Stimulated activated effector memory CD8-positive, alpha-beta T cell treated with anti-CD3 and anti-CD28 coated beads, Interleukin-12 subunit alpha, Interleukin-12 subunit beta, amount 100 ng/mL, for 72 hours (primary cell): ENCODE measurements around the gene TBX18.

Experiments used
- ATAC-seq: fragments of 150-1000 bp; cut with Tn5 transposase; 2 replicates; pipeline ENCODE4 v1.10.0; 2021
- DNase-seq, 2 donors: peaks; one replicate each; pipeline ENCODE4 v3.0.0; 2021 to 2022; ENCODE audit warnings: low spot score in 2 of 2
- H3K27ac Mint-ChIP-seq: one replicate; pipeline ENCODE4 v1.8.0; 2022; ENCODE audit warnings: mild to moderate bottlenecking, mixed read lengths
- H3K36me3 Mint-ChIP-seq: one replicate; pipeline ENCODE4 v1.8.0; 2022; ENCODE audit warnings: mild to moderate bottlenecking, mixed read lengths
- H3K4me1 Mint-ChIP-seq: one replicate; pipeline ENCODE4 v1.8.0; 2022; ENCODE audit warnings: mixed read lengths
- H3K4me3 Mint-ChIP-seq: one replicate; pipeline ENCODE4 v1.8.0; 2022; ENCODE audit warnings: mild to moderate bottlenecking, mixed read lengths
- H3K9me3 Mint-ChIP-seq: one replicate; pipeline ENCODE4 v1.8.0; 2022; ENCODE audit warnings: mixed read lengths

The TBX18 gene

DNA sequence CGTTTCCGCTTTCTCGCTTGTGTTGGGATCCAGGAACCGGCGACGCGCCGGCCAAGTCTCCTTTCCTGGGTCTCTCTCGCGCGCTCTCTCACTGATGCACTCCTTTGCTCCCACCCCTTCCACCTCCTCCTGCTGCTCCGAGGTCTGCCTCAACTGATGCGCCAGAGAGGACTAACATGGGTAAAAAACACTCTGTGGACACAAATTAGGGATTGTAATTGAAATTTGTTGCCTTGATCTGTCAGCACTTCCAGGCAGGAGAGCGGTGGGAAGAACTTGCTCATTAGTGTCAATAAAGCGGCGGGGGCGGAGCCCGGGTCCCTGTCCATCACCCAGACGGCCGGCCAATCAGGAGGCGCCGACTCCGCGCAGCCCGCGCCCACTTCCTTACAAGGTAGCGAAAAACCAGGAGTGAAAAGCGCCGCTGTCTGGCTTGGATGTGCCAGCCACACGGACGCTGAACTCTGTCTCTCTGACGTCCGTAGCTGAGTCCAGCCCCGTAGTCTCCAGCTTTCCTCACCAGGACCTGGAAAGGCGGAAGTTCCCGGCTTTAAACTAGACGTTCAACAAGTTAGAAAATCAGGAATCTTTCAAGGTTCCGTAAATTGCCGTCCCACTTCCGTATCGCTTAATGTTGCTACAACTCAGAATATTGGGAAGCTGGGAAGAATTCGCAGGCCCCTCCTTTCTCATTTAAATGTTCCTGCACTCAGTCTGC lies at the start of gene TBX18:
TSS of gene TBX18 (minus strand) at position 267 of the 718 bp plus-strand sequence. CDS start 417 bp downstream, outside the sequence.
- peak; percentile 31 for ATAC-seq

DNA sequence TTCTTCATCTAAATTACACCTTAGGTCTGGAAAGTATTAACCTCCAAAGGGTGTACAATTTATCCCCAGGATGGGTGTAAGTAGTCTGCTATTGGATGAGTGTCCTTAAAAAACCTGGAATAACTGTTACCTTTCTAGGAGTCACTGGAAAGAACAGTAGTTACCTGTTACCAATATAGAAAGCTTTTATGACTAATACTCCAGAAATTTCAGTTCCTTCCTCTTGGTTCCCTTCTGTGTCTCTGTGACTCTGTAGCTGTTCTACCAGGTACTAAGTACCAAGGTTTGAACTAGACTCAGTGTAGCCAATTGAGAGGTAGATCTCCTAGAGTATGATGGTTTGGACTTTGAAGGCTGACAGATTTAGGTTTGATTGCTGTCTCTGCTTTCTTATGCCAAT lies 47.0 kb upstream of the TBX18 start:
- no peak for DNase-seq
- Mint-ChIP-seq H3K36me3 (no peaks in the 10 kb centered on the region), H3K9me3 (peaks cover 2% of the 10 kb centered on the region), H3K4me1 (no peaks in the 10 kb centered on the region), H3K27ac (no peak overlapping the region), H3K4me3 (no peak overlapping the region)
- ATAC-seq, result no peak

More for the DNA sequence above, at the start of gene TBX18:
- H3K4me3 Mint-ChIP-seq, result peak within 1 kb of the TSS; percentile 38
- H3K36me3 Mint-ChIP-seq, result peaks cover 10% of the 10 kb centered on the region
- no peaks in the 10 kb centered on the region for H3K9me3 Mint-ChIP-seq
- H3K27ac Mint-ChIP-seq, result no peak within 1 kb of the TSS
- no peak for DNase-seq
- H3K4me1 Mint-ChIP-seq, result peaks cover 7% of the 10 kb centered on the region

DNA sequence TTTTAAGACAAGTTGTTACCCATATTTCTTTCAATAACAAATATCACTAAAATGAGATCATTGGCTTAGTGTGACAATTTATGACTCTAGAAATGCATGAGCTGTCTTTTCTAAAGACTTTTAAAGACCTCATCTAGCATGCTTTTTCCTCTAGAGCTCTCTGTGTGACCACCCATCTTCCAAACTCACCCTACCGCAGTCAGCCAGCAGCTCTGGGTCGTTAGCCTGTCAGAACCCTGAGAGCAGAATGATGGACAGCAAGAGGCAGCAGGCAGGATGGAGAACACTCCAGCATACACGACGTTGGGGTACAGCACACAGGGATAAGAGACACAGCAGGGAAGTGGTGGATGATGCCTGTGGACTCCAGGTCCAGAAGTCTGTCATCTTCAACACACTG lies 45.1 kb upstream of the TBX18 start:
- Mint-ChIP-seq H3K27ac (no peak overlapping the region), H3K36me3 (no peaks in the 10 kb centered on the region), H3K9me3 (peaks cover 5% of the 10 kb centered on the region), H3K4me3 (no peak overlapping the region), H3K4me1 (no peaks in the 10 kb centered on the region)
- no peak for ATAC-seq
- no peak for DNase-seq

DNA sequence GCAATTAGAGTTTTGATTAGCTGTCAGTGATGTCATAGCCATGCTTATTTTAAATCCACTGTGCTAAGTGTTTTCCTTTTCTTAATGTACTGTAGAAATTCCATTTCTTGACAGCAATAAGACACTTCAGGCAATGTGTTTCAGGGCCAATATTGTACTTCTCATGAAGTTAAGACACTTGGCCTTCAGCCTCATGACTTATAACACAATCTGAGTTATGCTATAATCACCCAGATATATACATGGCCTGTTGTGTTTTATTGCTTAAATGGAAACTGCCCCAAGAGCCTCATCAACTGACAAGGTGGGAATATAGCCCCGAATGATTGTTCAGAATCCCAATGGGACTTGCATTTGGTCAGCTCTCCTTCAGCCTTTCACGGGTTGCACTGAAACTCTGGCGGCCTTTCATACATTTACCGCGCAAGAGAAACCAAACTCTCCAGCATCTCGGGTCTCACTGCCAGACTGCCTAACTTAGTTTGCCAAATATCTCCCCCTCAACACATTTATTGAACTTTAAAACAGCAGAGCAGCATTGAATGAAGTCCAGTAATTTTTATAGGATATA lies 44.2 kb upstream of the TBX18 start:
- Mint-ChIP-seq H3K4me3 (no peak overlapping the region), H3K4me1 (no peaks in the 10 kb centered on the region), H3K9me3 (peaks cover 5% of the 10 kb centered on the region), H3K36me3 (no peaks in the 10 kb centered on the region), H3K27ac (no peak overlapping the region)
- ATAC-seq (no peak), DNase-seq (no peak)

DNA sequence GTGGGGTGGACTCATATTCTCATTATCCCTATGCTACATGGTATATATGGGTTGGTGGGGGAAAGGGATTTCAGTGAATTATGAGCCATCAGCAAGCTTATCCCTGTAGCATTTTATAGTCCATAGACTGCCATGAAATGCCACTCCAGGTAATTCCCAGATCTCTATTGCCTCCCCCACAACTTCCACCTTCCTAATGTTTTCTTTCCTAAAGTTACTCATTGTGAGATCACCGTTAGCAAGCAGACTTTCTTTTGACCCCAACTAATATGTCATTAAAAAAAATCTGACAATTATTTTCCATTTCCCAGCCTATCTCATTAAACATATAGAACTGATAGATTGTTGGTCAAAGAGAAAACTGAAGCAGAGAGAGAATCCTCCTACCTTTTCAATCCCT lies 40.7 kb upstream of the TBX18 start:
- ATAC-seq, result no peak
- no peak for DNase-seq
- H3K9me3 Mint-ChIP-seq, result peaks cover 5% of the 10 kb centered on the region
- H3K4me1 Mint-ChIP-seq, result no peaks in the 10 kb centered on the region
- H3K36me3 Mint-ChIP-seq, result no peaks in the 10 kb centered on the region
- no peak overlapping the region for H3K4me3 Mint-ChIP-seq
- no peak overlapping the region for H3K27ac Mint-ChIP-seq

DNA sequence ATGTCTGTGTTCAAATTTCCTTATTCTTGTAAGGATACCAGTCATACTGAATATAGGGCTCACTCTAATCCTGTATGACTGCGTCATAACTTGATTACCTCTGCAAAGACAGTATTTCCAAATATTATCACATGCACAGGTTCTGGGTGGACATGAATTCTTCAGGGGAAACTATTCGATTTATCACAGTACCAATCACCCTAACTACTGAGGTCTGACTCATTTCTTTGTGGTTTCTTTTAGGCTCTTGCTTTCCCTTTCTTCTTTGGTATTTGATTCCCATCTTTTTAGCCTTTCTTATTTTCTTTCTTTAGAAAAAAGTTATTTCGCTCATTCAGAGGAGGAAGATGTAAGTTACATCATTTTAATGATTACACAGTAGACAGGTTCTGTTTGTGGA lies 40.3 kb upstream of the TBX18 start:
- no peak for ATAC-seq
- Mint-ChIP-seq H3K36me3 (no peaks in the 10 kb centered on the region), H3K9me3 (peaks cover 5% of the 10 kb centered on the region), H3K27ac (no peak overlapping the region), H3K4me1 (no peaks in the 10 kb centered on the region), H3K4me3 (no peak overlapping the region)
- DNase-seq, result no peak

DNA sequence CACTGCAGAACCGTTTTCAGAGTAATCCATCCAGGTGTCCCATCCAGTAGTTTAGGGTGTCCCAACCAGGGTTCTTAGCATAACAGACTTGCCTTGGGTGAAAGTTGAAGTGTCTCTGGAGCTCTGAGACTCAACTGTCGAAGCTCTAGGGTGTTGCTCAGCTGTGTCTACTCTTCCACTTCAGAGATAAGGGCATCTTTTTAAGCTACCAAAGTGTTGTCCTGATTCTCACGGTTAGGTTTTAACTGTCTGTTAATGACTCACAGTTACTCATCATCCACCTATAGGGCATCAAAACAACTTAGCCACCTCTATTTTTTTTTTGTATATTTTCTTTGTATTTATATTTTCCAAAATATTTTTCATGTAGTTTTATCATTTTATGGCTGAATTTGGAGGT lies 36.9 kb upstream of the TBX18 start:
- Mint-ChIP-seq H3K4me1 (no peaks in the 10 kb centered on the region), H3K4me3 (no peak overlapping the region), H3K9me3 (peaks cover 8% of the 10 kb centered on the region), H3K36me3 (no peaks in the 10 kb centered on the region), H3K27ac (no peak overlapping the region)
- ATAC-seq, result no peak
- no peak for DNase-seq

DNA sequence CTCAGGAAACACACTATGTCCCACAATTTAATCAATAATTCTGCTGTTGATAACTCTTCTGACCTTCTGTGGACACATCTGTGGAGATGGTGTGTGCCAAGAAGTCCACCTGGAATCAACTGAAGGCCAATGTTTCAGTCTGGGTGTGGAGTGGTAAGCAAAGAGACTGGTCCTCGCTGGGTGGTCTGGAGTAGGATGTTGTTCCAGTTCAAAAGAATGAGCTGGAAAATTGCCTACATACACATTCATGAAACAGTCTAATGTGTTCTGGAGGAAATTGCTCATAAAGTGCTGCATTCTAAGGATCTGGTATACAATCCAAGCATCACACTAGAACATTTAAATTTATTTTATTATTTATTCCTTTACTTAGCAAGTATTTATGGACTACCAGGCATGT lies 33.9 kb upstream of the TBX18 start:
- H3K4me3 Mint-ChIP-seq, result no peak overlapping the region
- H3K36me3 Mint-ChIP-seq, result no peaks in the 10 kb centered on the region
- DNase-seq (no peak), ATAC-seq (no peak)
- peaks cover 10% of the 10 kb centered on the region for H3K9me3 Mint-ChIP-seq
- no peaks in the 10 kb centered on the region for H3K4me1 Mint-ChIP-seq
- no peak overlapping the region for H3K27ac Mint-ChIP-seq

DNA sequence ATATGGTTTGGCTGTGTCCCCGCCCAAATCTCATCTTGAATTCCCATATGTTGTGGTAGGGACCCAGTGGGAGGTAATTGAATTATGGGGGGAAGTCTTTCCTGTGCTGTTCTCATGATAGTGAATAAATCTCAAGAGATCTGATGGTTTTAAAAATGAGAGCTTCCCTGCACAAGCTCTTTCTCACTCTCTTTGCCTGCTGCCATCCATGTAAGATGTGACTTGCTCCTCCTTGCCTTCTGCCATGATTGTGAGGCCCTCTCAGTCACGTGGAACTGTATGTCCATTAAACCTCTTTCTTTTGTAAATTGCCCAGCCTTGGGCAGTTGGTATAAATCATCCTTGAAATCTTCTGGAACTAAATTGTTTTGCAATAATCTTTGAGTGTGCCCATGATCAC lies 31.9 kb upstream of the TBX18 start:
- ATAC-seq (no peak), DNase-seq (no peak)
- Mint-ChIP-seq H3K4me3 (no peak overlapping the region), H3K9me3 (peaks cover 10% of the 10 kb centered on the region), H3K27ac (no peak overlapping the region), H3K4me1 (no peaks in the 10 kb centered on the region), H3K36me3 (no peaks in the 10 kb centered on the region)

DNA sequence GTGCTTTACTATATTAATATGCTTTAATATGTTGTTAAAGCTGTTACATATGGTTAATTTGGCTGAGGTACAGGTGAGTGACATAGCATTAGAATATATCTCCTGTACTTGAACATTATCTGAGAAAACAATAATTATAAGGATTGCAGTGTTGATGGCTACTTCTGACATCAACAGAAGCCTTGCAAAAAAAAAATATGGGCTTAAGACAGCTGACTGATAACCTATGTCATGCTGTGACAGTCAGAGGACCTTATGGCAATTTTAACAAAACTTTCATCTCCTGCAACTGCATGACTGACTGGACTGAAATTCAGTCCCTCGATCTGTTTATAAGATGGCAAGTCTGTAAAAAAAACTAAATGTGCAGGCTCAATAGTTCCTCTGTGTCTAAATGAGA lies 27.5 kb upstream of the TBX18 start:
- no peak overlapping the region for H3K27ac Mint-ChIP-seq
- no peaks in the 10 kb centered on the region for H3K4me1 Mint-ChIP-seq
- ATAC-seq, result no peak
- no peak for DNase-seq
- H3K36me3 Mint-ChIP-seq, result no peaks in the 10 kb centered on the region
- peaks cover 10% of the 10 kb centered on the region for H3K9me3 Mint-ChIP-seq
- no peak overlapping the region for H3K4me3 Mint-ChIP-seq

DNA sequence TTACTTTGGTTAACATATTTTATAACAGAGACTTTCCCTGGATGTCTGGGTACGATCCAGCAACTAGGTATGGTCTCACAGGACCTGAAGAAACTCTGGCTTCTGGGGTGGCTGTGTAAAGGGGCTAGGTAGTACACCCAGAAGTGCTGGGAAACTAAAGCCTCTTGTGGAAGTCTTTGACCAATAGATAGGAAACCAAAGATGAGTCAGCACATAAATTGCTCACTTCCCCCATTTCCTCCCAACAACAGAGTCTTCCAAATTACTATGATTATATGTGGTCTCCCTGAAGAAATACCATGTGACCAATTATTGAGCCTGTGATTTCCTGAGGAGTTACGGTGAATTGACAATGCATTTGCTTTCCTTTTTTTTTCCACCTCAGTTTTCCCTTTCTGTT lies 26.8 kb upstream of the TBX18 start:
- ATAC-seq, result no peak
- H3K27ac Mint-ChIP-seq, result no peak overlapping the region
- no peak for DNase-seq

DNA sequence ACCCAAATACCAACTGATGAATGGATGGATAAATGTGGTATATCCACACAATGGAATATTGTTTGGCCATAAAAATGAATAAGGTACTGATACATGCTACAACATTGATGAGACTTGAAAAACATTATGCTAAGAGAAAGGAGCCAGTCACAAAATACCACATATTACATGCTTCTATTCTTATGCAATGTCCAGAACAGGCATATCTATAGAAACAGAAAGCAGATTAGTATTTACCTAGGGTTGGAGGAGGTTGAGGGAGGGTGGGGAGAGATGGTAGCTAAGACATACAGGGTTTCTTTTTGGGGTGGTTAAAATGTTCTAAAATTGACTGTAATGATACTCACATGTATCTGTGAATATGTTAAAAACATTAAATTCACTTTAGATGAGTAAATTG lies 24.8 kb upstream of the TBX18 start:
- Mint-ChIP-seq H3K27ac (no peak overlapping the region), H3K36me3 (no peaks in the 10 kb centered on the region), H3K9me3 (no peaks in the 10 kb centered on the region), H3K4me3 (no peak overlapping the region), H3K4me1 (no peaks in the 10 kb centered on the region)
- DNase-seq (no peak), ATAC-seq (no peak)

More for the DNA sequence above, 26.8 kb upstream of the TBX18 start:
- Mint-ChIP-seq H3K36me3 (no peaks in the 10 kb centered on the region), H3K4me3 (no peak overlapping the region), H3K4me1 (no peaks in the 10 kb centered on the region), H3K9me3 (peaks cover 7% of the 10 kb centered on the region)

DNA sequence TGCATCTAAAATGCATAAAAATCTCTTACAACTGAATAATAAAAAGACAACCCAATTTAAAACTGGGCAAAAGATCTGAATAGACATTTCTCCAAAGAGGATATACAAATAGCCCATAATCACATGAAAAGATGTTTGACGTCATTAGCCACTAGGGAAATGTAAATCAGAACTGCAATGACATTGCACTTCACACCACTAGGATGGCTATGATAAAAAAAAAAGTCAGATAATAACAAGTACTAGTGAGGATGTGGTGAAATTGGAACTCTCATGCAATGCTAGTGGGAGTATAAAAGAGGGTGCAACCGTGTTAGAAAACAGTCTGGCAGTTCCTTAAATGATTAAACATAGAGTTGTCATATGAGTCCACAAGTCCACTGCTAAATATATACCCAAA lies 24.3 kb upstream of the TBX18 start:
- Mint-ChIP-seq H3K4me1 (no peaks in the 10 kb centered on the region), H3K27ac (no peak overlapping the region), H3K36me3 (no peaks in the 10 kb centered on the region), H3K9me3 (no peaks in the 10 kb centered on the region), H3K4me3 (no peak overlapping the region)
- DNase-seq, result no peak
- ATAC-seq, result no peak

DNA sequence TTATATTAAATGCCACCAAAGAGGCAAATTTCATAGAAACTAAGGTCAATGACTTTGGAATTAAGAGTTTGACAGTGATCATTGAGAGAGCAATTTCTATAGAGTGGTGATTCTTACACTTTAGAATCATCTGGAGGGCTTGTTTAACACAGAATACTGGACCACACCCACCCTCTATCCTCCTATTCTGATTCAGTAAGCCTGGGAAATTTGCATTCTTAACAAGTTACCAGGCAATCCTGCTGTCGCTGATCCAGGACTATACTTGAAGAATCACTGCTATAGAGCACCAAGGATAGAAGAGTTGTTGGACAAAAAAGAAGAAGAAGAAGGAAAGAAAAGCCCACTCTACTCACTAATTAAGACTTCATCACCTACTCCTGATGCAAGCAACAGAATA lies 21.3 kb upstream of the TBX18 start:
- DNase-seq (no peak), ATAC-seq (no peak)
- H3K4me3 Mint-ChIP-seq, result no peak overlapping the region
- H3K4me1 Mint-ChIP-seq, result no peaks in the 10 kb centered on the region
- no peak overlapping the region for H3K27ac Mint-ChIP-seq
- H3K9me3 Mint-ChIP-seq, result no peaks in the 10 kb centered on the region
- no peaks in the 10 kb centered on the region for H3K36me3 Mint-ChIP-seq

DNA sequence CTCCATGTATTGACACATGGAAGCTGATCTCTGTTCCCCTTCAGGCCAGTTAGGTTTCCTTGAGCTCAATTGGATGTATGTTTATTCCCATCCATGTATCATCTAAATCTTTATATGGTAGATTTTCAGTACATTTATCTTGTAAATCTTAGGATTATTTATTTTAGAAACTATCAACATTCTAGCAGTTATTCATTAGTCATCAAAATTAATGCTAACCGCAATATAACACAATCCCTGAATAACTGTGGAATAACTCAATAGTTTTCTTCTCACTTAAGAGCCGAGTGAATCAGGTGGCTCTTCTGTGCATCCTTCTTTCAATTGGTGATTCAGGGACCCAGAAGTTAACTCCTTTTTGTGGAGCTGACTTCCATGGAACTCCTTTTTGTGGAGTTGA lies 15.5 kb upstream of the TBX18 start:
- no peak for DNase-seq
- ATAC-seq, result no peak
- Mint-ChIP-seq H3K36me3 (no peaks in the 10 kb centered on the region), H3K27ac (no peak overlapping the region), H3K9me3 (no peaks in the 10 kb centered on the region), H3K4me3 (no peak overlapping the region), H3K4me1 (no peaks in the 10 kb centered on the region)

DNA sequence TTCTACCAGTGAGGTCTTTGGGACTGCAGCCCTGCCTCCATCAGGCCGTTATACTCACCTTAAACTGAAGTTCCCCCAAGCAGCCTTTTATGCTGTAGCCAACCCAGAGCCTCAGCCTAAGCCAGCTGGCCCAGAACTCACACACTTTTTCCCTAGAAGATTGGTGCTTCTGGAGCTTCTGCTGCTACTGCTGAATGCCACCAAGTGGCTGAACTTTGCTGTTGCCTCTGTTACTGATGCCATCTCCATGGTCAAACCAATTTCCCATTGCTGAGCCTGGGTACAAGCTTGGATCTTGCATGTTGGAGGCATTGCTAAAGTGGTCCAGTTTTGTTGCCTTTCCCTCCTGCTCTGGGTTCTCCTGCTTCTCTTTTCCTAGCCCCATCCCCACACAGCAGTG lies 15.0 kb upstream of the TBX18 start:
- no peaks in the 10 kb centered on the region for H3K36me3 Mint-ChIP-seq
- DNase-seq, result no peak
- H3K9me3 Mint-ChIP-seq, result no peaks in the 10 kb centered on the region
- ATAC-seq, result no peak
- no peak overlapping the region for H3K4me3 Mint-ChIP-seq
- no peaks in the 10 kb centered on the region for H3K4me1 Mint-ChIP-seq
- no peak overlapping the region for H3K27ac Mint-ChIP-seq
